IMR-90 (cell line): ENCODE data around the gene ATP5PD. TPM values are rescaled to one million over a fixed set of nuclear protein-coding genes. Genes with fewer than 3 reads are reported as not detected.

ENCODE experiments used
- ATAC-seq: fragments of 200-7000 bp; cut with Tn5 transposase; 2 replicates; pipeline ENCODE4 v1.9.1; 2020; ENCODE audit warnings: low read depth, mild to moderate bottlenecking, moderate library complexity
- BruUV-seq: library from RNA; stranded (reverse); fragments of 400-500 nt; replicated peaks from 2 replicates; lab custom pipeline; 2021; lab: Mats Ljungman, UMichigan
- CTCF ChIA-PET: fragments of 300-600 bp; formaldehyde crosslinking; extraction: SDS; loops from one replicate; lab custom pipeline; 2021; ENCODE audit warnings: antibody characterized with exemption; lab: Yijun Ruan, JAX
- POLR2A ChIA-PET: fragments of 300-600 bp; sonication (Branson Sonifier 250); formaldehyde crosslinking; loops from one replicate; lab custom pipeline; 2022; ENCODE audit warnings: antibody characterized with exemption; ENCODE audit not compliant: unreplicated experiment; lab: Charles Lee
- DNase-seq: peaks from one replicate; pipeline ENCODE4 v3.0.0; 2013
- H2AFZ ChIP-seq: replicated peaks from 2 replicates; pipeline ENCODE3; 2013; ENCODE audit warnings: low read length, mild to moderate bottlenecking; ENCODE audit not compliant: poor library complexity
- H2AK5ac ChIP-seq: 2 replicates; pipeline ENCODE4 v1.6.1; 2013; ENCODE audit warnings: low read depth, low read length, inconsistent platforms
- H2AK9ac ChIP-seq: replicated peaks from 2 replicates; pipeline ENCODE3; 2013; ENCODE audit warnings: mild to moderate bottlenecking, low read depth, low read length, moderate library complexity; ENCODE audit not compliant: poor library complexity
- H2BK120ac ChIP-seq: 2 replicates; pipeline ENCODE4 v1.6.1; 2013; ENCODE audit warnings: low read depth, low read length, inconsistent platforms
- H2BK15ac ChIP-seq: 3 replicates; pipeline ENCODE4 v1.6.1; 2013; ENCODE audit warnings: low read depth, low read length, inconsistent platforms
- H2BK20ac ChIP-seq: 2 replicates; pipeline ENCODE4 v1.6.1; 2013; ENCODE audit warnings: low read depth, mild to moderate bottlenecking, inconsistent platforms, low read length, moderate library complexity
- H2BK5ac ChIP-seq: 2 replicates; pipeline ENCODE4 v1.6.1; 2013; ENCODE audit warnings: mild to moderate bottlenecking, low read depth, low read length, inconsistent platforms; ENCODE audit not compliant: poor library complexity, severe bottlenecking
- H3K14ac ChIP-seq: replicated peaks from 2 replicates; pipeline ENCODE4 v1.6.1; 2013; ENCODE audit warnings: low read depth, low read length, inconsistent platforms
- H3K18ac ChIP-seq: 2 replicates; pipeline ENCODE4 v1.6.1; 2013; ENCODE audit warnings: low read depth, low read length, control low read depth
- H3K23ac ChIP-seq: 2 replicates; pipeline ENCODE4 v1.6.1; 2013; ENCODE audit warnings: low read depth, low read length, inconsistent platforms
- H3K27ac ChIP-seq: 2 replicates; pipeline ENCODE4 v1.5.1; 2013; ENCODE audit warnings: mild to moderate bottlenecking, control low read depth, low read length; ENCODE audit not compliant: insufficient read depth
- H3K27me3 ChIP-seq: 2 replicates; pipeline ENCODE4 v1.6.1; 2013; ENCODE audit warnings: low read length; ENCODE audit not compliant: control insufficient read depth, insufficient read depth
- H3K36me3 ChIP-seq: 2 replicates; pipeline ENCODE4 v1.6.1; 2013; ENCODE audit warnings: low read length, mixed read lengths; ENCODE audit not compliant: control insufficient read depth, insufficient read depth
- H3K4ac ChIP-seq: 2 replicates; pipeline ENCODE4 v1.6.1; 2013; ENCODE audit warnings: low read depth, low read length, inconsistent platforms
- H3K4me1 ChIP-seq: 2 replicates; pipeline ENCODE4 v1.6.1; 2013; ENCODE audit warnings: low read length, mixed read lengths; ENCODE audit not compliant: control insufficient read depth, insufficient read depth
- H3K4me2 ChIP-seq: 2 replicates; pipeline ENCODE4 v1.6.1; 2013; ENCODE audit warnings: low read depth, mild to moderate bottlenecking, control low read depth, low read length, moderate library complexity
- H3K4me3 ChIP-seq: 2 replicates; pipeline ENCODE4 v1.5.1; 2013; ENCODE audit warnings: low read depth, mild to moderate bottlenecking, control low read depth, low read length, moderate library complexity; ENCODE audit not compliant: insufficient read depth
- H3K56ac ChIP-seq: 2 replicates; pipeline ENCODE4 v1.6.1; 2013; ENCODE audit warnings: low read length, inconsistent platforms; ENCODE audit not compliant: insufficient read depth; ENCODE audit errors: extremely low read depth
- H3K79me1 ChIP-seq, 2 experiments: 2 replicates each; pipeline ENCODE4 v1.6.1; 2013; ENCODE audit warnings: low read length in 2 of 2, inconsistent platforms in 1 of 2, low read depth in 1 of 2
- H3K9ac ChIP-seq: 2 replicates; pipeline ENCODE4 v1.6.1; 2013; ENCODE audit warnings: low read depth, low read length, control low read depth
- H3K9me1 ChIP-seq: 2 replicates; pipeline ENCODE4 v1.6.1; 2013; ENCODE audit warnings: low read length, inconsistent platforms; ENCODE audit not compliant: insufficient read depth
- H3K9me3 ChIP-seq: 2 replicates; pipeline ENCODE4 v1.6.1; 2013; ENCODE audit warnings: low read length; ENCODE audit not compliant: control insufficient read depth, insufficient read depth
- H4K20me1 ChIP-seq: 2 replicates; pipeline ENCODE4 v1.6.1; 2013; ENCODE audit warnings: low read length, inconsistent platforms; ENCODE audit not compliant: insufficient read depth
- H4K5ac ChIP-seq: 2 replicates; pipeline ENCODE4 v1.6.1; 2013; ENCODE audit warnings: mild to moderate bottlenecking, low read depth, low read length, control low read depth
- H4K8ac ChIP-seq, 2 experiments: 2 replicates each; pipeline ENCODE4 v1.6.1; 2013; ENCODE audit warnings: low read depth in 2 of 2, low read length in 2 of 2, control low read depth in 1 of 2, inconsistent platforms in 1 of 2
- H4K91ac ChIP-seq: 2 replicates; pipeline ENCODE4 v1.6.1; 2013; ENCODE audit warnings: low read depth, low read length, inconsistent platforms; ENCODE audit not compliant: insufficient read depth
- CTCF ChIP-seq: conservative IDR thresholded peaks from 2 replicates; pipeline ENCODE4 v1.5.1; 2012; ENCODE audit warnings: mild to moderate bottlenecking, low read depth, low read length, improper control_type of control experiment
- ELK1 ChIP-seq: fragments of 150-350 bp; IDR thresholded peaks from 2 replicates; pipeline ENCODE4 v1.6.1; 2016; ENCODE audit warnings: low read depth, mild to moderate bottlenecking, low read length, moderate library complexity, borderline replicate concordance
- FOS ChIP-seq: fragments of 150-350 bp; IDR thresholded peaks from 2 replicates; pipeline ENCODE4 v1.6.1; 2016; ENCODE audit warnings: low read depth, low read length
- MAFK ChIP-seq: IDR thresholded peaks from 2 replicates; pipeline ENCODE4 v1.6.1; 2012; ENCODE audit warnings: low read depth, low read length, improper control_type of control experiment
- MAZ ChIP-seq: IDR thresholded peaks from 2 replicates; pipeline ENCODE4 v1.6.1; 2012; ENCODE audit warnings: low read depth, mild to moderate bottlenecking, low read length, improper control_type of control experiment, moderate library complexity, borderline replicate concordance
- MXI1 ChIP-seq: IDR thresholded peaks from 2 replicates; pipeline ENCODE4 v1.6.1; 2012; ENCODE audit warnings: low read depth, mild to moderate bottlenecking, low read length, moderate library complexity, borderline replicate concordance
- NFE2L2 ChIP-seq: fragments of 150-350 bp; IDR thresholded peaks from 2 replicates; pipeline ENCODE4 v1.6.1; 2016; ENCODE audit warnings: low read depth, mild to moderate bottlenecking, low read length
- POLR2A ChIP-seq: IDR thresholded peaks from 2 replicates; pipeline ENCODE4 v1.6.1; 2012; ENCODE audit warnings: mild to moderate bottlenecking, low read depth, low read length
- RAD21 ChIP-seq: IDR thresholded peaks from 2 replicates; pipeline ENCODE4 v1.6.1; 2012; ENCODE audit warnings: low read length, improper control_type of control experiment
- RCOR1 ChIP-seq: IDR thresholded peaks from 2 replicates; pipeline ENCODE4 v1.6.1; 2012; ENCODE audit warnings: mild to moderate bottlenecking, low read length, improper control_type of control experiment; ENCODE audit not compliant: insufficient replicate concordance
- SMC3 ChIP-seq: fragments of 150-350 bp; IDR thresholded peaks from 2 replicates; pipeline ENCODE4 v1.6.1; 2016; ENCODE audit warnings: low read depth, mild to moderate bottlenecking, antibody characterized with exemption, low read length, moderate library complexity
- whole genome bisulfite sequencing, 2 experiments: methylation state at CpG; one replicate each; pipeline versions ENCODE4 v1.1.5 to v1.1.7; 2013; ENCODE audit warnings: missing lambda C conversion rate in 2 of 2; ENCODE audit not compliant: insufficient read length in 1 of 2; ENCODE audit errors: extremely low coverage in 2 of 2; 5-methylcytosine and 5-hydroxymethylcytosine counted together
- dilution Hi-C: fragments of 300-500 bp; cut with HindIII; formaldehyde crosslinking; loops from one replicate; pipeline ENCODE4 v1.14.3; 2018; ENCODE audit warnings: low sequenced_read_pairs; ENCODE audit not compliant: unreplicated experiment
- in situ Hi-C: fragments of 300-500 bp; cut with MboI; formaldehyde crosslinking; loops from 3 replicates; pipeline ENCODE4 v1.14.3; 2019; ENCODE audit warnings: low sequenced_read_pairs, inconsistent platforms, mixed read lengths
- intact Hi-C: fragments of 100-400 bp; cut with micrococcal nuclease; formaldehyde crosslinking; loops from 2 replicates; pipeline ENCODE4 v1.10.0; 2022
- polyA plus RNA-seq, 3 experiments: library from polyadenylated mRNA; depleted of rRNA; stranded (reverse); fragments of >200 nt; gene quantifications; 2 replicates each; pipeline ENCODE4 v1.2.3, GENCODE V29; 2012; ENCODE audit warnings: low replicate concordance in 1 of 3
- total RNA-seq: library from RNA; depleted of rRNA; stranded (reverse); fragments of >200 nt; gene quantifications from 2 replicates; pipeline ENCODE4 v1.2.3, GENCODE V29; 2012

ATP5PD gene
- total and polyA plus RNA-seq, 2 of the 4 experiments (the other 2 are of a cell fraction): 373 to 425 TPM

- TF ChIP-seq MAZ: no peak
- no peak for TF ChIP-seq POLR2A
Observed at GRCh38 chr17:75001915-75002843, 44.6 kb downstream of the ATP5PD start (continued).

GRCh38 chr17:74999523-74999922, 47.2 kb downstream of the ATP5PD start:
- H3K27ac ChIP-seq: no peak overlapping the region
- no peak for DNase-seq
- H3K79me1 ChIP-seq: peaks cover 9 to 40% of the 10 kb centered on the region in 2 experiments; a peak in 3 of 4 replicates
- ChIA-PET POLR2A (interaction anchor here (0.5 kb wide), 1 partner anchor 11 kb away, joined by 4 read pairs; no protein-coding TSS in a partner anchor), CTCF (no interaction called here)
- H2AK5ac ChIP-seq: no peak overlapping the region
- H3K36me3 ChIP-seq: peaks cover 33% of the 10 kb centered on the region
- H3K4me1 ChIP-seq: no peaks in the 10 kb centered on the region
- no peak overlapping the region for H2AFZ ChIP-seq
- no peak overlapping the region for H4K5ac ChIP-seq
- no peak overlapping the region for H3K9ac ChIP-seq
- no peak overlapping the region for H4K91ac ChIP-seq
- ATAC-seq: no peak
- no peak overlapping the region for H3K4me2 ChIP-seq
- no peak overlapping the region for H3K4me3 ChIP-seq
- H2BK15ac ChIP-seq: no peak overlapping the region
- no peak overlapping the region for H2AK9ac ChIP-seq
- in situ Hi-C loops (no loop called here), intact Hi-C loops (no loop called here), dilution Hi-C loops (no loop called here)
- no peak overlapping the region for H2BK20ac ChIP-seq
- H3K9me1 ChIP-seq: no peaks in the 10 kb centered on the region
- H3K56ac ChIP-seq: no peak overlapping the region
- H3K23ac ChIP-seq: no peak overlapping the region
- H3K27me3 ChIP-seq: no peaks in the 10 kb centered on the region
- H2BK120ac ChIP-seq: no peak overlapping the region
- H3K9me3 ChIP-seq: no peaks in the 10 kb centered on the region
- no peak overlapping the region for H4K8ac ChIP-seq
- no TSS peak for BruUV-seq
- H3K14ac ChIP-seq: no peak overlapping the region
- H2BK5ac ChIP-seq: no peak overlapping the region
- 100% methylated on average over 1 of the region's 4 CpGs; no CpG with 5 or more reads in 1 of the 2 experiments for WGBS, 2 experiments
- no peak overlapping the region for H3K18ac ChIP-seq
- no peak overlapping the region for H3K4ac ChIP-seq
- peaks cover 7% of the 10 kb centered on the region; the same call in 1 of the 2 replicates for H4K20me1 ChIP-seq
- TF ChIP-seq CTCF (no peak), ELK1 (no peak), MAFK (no peak), RCOR1 (no peak), MAZ (no peak), SMC3 (no peak), FOS (no peak), NFE2L2 (no peak), POLR2A (no peak), RAD21 (no peak), MXI1 (no peak)
